ENCODE results near the gene MYH11.
A peak's percentile ranks its signal among the peaks of the same experiment; 100 is the strongest.
"Not testable (repeated sequence)": the region's sequence is repeated elsewhere in the genome, so short reads cannot be mapped to it uniquely, and the experiment has no call there.

MYH11 gene

DNA sequence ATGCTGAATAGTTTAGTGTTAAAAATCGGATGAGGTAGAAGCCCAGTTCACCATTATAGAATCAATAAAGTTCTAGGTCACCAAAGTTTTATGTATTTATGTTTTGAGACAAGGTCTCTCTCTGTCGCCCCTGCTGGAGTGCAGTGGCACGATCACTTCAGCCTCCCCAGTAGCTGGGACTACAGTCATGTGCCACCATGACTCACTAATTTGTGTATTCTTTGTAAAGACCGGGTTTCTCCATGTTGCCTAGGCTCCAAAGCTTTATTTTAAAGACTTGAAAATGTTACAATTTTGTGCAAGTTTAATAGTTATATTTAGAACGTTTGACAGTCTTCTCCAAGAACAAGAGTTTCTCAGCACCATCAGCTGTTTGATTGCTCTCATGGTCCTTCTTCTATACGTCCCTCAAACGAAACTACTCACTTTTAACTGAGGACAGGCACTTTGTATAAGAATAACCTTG, 174.7 kb downstream of the MYH11 start:
- H3K27ac ChIP-seq: peak overlapping the region; percentile 64
- peak; percentile 85 for DNase-seq
- H3K4me3 ChIP-seq (ENCODE audit: low read depth, low read length): no peak overlapping the region
- TF ChIP-seq, protein P1, sequence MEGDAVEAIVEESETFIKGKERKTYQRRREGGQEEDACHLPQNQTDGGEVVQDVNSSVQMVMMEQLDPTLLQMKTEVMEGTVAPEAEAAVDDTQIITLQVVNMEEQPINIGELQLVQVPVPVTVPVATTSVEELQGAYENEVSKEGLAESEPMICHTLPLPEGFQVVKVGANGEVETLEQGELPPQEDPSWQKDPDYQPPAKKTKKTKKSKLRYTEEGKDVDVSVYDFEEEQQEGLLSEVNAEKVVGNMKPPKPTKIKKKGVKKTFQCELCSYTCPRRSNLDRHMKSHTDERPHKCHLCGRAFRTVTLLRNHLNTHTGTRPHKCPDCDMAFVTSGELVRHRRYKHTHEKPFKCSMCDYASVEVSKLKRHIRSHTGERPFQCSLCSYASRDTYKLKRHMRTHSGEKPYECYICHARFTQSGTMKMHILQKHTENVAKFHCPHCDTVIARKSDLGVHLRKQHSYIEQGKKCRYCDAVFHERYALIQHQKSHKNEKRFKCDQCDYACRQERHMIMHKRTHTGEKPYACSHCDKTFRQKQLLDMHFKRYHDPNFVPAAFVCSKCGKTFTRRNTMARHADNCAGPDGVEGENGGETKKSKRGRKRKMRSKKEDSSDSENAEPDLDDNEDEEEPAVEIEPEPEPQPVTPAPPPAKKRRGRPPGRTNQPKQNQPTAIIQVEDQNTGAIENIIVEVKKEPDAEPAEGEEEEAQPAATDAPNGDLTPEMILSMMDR (IDR thresholded peaks at IDR 0.05; ENCODE audit: low read depth, low read length, missing control alignments): peak; percentile 82
- H3K36me3 ChIP-seq (replicated peaks): peaks cover 22% of the 10 kb centered on the region
- H3K27me3 ChIP-seq (replicated peaks): no peaks in the 10 kb centered on the region
- in situ Hi-C loops (cut with HindIII; ENCODE audit: low pct_ligation_motif_present, low sequenced_read_pairs): no loop called here

DNA sequence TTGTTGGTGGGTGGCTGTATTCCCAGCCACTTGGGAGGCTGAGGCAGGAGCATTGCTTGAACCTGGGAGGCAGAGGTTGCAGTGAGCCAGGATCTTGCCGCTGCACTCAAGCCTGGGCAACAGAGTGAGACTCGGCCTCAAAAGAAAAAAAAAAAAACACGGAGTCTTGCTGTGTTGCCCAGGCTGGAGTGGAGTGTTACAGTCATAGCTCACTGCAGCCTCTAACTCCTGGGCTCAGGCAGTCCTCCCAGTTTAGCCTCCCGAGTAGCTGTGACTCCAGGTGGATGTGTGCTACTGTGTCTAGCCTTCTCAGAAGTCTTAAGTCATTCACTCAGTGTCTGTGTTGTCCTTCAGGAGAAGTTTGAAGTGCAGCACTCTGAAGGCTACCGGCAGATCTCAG, 179.4 kb downstream of the MYH11 start:
- no peak for DNase-seq
- TF ChIP-seq, protein P1 (IDR thresholded peaks at IDR 0.05; ENCODE audit: low read depth, low read length, missing control alignments): no peak
- H3K36me3 ChIP-seq (replicated peaks): peaks cover 20% of the 10 kb centered on the region
- no peaks in the 10 kb centered on the region for H3K27me3 ChIP-seq (replicated peaks)
- in situ Hi-C loops (cut with HindIII; ENCODE audit: low pct_ligation_motif_present, low sequenced_read_pairs): no loop called here
- no peak overlapping the region for H3K27ac ChIP-seq
- H3K4me3 ChIP-seq (ENCODE audit: low read depth, low read length): no peak overlapping the region

DNA sequence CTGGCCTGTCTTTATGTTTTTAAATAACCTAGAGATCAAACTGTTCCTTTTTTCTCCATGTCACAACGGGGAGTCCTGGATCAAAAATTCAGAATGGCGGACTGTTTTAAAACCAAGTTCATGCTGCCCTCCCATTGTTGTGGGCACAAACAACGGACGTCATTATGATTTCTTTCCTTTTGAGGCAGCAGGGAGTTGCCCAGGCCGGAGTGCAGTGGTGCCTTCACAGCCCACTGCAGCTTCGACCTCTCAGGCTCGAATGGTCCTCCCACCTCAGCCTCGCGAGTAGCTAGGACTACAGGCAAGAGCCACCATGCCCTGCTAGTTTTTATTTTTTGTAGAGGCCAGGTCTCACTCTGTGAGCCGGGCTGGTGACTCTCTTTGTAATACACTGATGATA, 180.3 kb downstream of the MYH11 start:
- H3K36me3 ChIP-seq (replicated peaks): peaks cover 20% of the 10 kb centered on the region
- H3K27ac ChIP-seq: no peak overlapping the region
- no peaks in the 10 kb centered on the region for H3K27me3 ChIP-seq (replicated peaks)
- H3K4me3 ChIP-seq (ENCODE audit: low read depth, low read length): no peak overlapping the region
- TF ChIP-seq, protein P1 (IDR thresholded peaks at IDR 0.05; ENCODE audit: low read depth, low read length, missing control alignments): no peak
- in situ Hi-C loops (cut with HindIII; ENCODE audit: low pct_ligation_motif_present, low sequenced_read_pairs): no loop called here
- no peak for DNase-seq

DNA sequence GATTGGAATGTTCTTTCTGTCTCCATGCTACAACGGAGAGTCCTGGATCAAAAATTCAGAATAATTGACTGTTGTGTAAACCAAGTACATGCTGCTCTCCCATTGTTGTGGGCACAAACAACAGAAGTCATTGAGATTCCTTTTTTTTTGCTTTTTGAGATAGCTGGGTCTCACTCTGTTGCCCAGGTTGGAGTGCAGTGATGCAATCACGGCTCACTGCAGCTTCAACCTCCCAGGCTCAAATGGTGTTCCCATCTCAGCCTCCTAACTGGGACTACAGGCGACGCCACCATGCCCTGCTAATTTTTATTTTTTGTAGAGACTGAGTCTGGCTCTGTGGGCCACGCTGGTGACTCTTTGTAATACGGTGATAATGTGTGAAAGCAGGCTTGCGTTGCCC, 182.3 kb downstream of the MYH11 start:
- Histone ChIP-seq H3K4me3 (ENCODE audit: low read depth, low read length) (no peak overlapping the region), H3K27ac (no peak overlapping the region), H3K27me3 (replicated peaks) (no peaks in the 10 kb centered on the region), H3K36me3 (replicated peaks) (peaks cover 26% of the 10 kb centered on the region)
- in situ Hi-C loops (cut with HindIII; ENCODE audit: low pct_ligation_motif_present, low sequenced_read_pairs): no loop called here
- TF ChIP-seq, protein P1 (IDR thresholded peaks at IDR 0.05; ENCODE audit: low read depth, low read length, missing control alignments): no peak
- no peak for DNase-seq

DNA sequence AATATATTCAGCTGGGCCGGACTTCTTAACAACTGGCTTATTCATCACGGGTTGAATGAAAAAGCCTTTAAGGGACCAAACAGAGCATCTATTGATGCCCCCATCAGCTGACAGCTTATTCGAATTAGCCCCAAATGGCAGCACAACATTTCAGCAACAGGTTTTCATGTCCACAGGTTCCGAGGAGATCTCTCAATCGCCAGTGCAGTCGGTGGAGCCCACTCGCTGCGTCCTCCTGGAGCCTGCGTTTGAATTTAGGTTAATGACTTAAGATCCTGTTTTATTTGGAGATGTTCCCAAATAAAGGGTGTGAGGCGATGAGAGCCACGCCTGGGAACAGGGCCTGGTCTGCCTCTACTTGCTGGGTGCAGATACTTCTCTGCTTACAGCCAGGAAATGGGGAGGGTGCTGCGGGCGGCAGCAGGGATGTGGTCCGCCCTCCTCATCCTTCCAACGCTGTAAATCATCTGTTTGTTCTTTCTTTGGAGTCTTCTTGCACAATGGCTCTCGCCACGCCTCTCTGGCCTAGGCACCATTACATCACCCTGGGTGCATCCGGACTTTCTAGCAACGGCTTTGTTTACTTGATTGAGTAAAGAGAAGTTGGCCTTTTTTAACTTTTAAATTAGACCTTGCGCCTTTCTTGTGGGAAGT, 184.2 kb downstream of the MYH11 start:
- TF ChIP-seq, protein P1 (IDR thresholded peaks at IDR 0.05; ENCODE audit: low read depth, low read length, missing control alignments): no peak
- Histone ChIP-seq H3K36me3 (replicated peaks) (peaks cover 25% of the 10 kb centered on the region), H3K4me3 (ENCODE audit: low read depth, low read length) (peak overlapping the region; percentile 10), H3K27me3 (replicated peaks) (no peaks in the 10 kb centered on the region), H3K27ac (peak overlapping the region; percentile 85)
- peak; percentile 97 for DNase-seq
- in situ Hi-C loops (cut with HindIII; ENCODE audit: low pct_ligation_motif_present, low sequenced_read_pairs): no loop called here

DNA sequence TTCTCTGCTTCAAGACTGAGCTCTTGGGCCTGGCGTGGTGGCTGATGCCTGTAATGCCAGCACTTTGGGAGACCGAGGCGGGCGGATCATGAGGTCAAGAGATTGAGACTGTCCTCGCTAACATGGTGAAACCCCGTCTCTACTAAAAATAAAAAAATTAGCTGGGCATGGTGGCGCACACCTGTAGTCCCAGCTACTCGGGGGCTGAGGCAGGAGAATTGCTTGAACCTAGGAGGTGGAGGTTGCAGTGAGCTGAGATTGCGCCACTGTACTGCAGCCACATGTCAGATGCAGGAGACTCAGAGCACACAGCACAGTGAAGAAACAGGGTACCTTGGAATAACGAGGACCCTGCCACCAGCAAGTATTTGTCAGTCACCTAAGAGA, 184.7 kb downstream of the MYH11 start:
- H3K4me3 ChIP-seq (ENCODE audit: low read depth, low read length); in situ Hi-C loops (cut with HindIII; ENCODE audit: low pct_ligation_motif_present, low sequenced_read_pairs); DNase-seq; H3K27me3 ChIP-seq (replicated peaks): not testable (repeated sequence)
- H3K27ac ChIP-seq: peak overlapping the region; percentile 85
- peaks cover 27% of the 10 kb centered on the region for H3K36me3 ChIP-seq (replicated peaks)
